ENCODE data around the gene MED25. TPM values are rescaled to one million over a fixed set of nuclear protein-coding genes. Genes with fewer than 3 reads are reported as not detected.

MED25 gene
- total and polyA plus RNA-seq, 9 of the 15 experiments (the other 6 are each of a cell fraction or from before 2014, with no cell fraction given), result 4.1 to 93.9 (median 19.3) TPM

DNA sequence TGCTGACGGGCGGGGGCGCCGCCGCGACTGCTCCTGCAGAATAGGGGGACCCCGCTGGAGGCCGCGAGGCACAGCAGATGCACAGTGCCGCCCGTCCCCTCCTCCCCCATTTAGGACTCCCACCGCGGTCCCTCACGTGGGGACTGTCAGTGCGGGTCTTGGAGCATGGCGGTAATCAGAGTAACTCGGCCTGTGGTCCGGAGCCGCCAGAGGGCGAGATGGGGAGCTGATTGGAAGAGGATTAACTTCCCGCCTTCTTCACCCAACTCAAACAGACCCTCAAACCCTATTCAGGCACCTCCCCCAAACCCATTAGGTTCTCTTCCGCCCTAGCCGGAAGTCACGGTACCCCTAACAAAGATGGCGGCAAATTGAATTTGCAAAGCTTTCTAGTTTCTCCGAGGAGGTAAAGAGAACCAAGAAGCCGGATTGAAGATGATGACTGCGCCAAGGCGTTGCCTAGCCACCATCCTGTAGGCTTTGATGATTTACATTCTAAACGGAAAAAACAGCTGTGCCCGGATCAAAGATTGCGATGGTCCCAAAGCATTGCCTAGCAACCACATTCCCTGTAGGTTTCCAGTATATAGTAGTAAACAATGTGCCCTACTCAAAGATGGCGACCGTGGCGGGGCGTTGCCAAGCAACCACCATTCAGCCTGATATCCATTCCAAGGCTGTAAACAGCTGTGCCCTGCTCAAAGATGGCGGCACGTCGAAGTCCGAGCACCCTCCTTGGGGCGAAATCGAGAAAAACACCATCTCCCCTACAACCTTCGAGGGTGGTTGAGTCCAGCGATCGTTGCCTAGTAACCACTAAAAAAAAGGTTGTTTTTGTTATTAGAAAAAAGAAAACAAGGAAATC lies 4.9 kb upstream of the MED25 start, which contains the start of gene FUZ (continued):
- TF ChIP-seq, protein P1, sequence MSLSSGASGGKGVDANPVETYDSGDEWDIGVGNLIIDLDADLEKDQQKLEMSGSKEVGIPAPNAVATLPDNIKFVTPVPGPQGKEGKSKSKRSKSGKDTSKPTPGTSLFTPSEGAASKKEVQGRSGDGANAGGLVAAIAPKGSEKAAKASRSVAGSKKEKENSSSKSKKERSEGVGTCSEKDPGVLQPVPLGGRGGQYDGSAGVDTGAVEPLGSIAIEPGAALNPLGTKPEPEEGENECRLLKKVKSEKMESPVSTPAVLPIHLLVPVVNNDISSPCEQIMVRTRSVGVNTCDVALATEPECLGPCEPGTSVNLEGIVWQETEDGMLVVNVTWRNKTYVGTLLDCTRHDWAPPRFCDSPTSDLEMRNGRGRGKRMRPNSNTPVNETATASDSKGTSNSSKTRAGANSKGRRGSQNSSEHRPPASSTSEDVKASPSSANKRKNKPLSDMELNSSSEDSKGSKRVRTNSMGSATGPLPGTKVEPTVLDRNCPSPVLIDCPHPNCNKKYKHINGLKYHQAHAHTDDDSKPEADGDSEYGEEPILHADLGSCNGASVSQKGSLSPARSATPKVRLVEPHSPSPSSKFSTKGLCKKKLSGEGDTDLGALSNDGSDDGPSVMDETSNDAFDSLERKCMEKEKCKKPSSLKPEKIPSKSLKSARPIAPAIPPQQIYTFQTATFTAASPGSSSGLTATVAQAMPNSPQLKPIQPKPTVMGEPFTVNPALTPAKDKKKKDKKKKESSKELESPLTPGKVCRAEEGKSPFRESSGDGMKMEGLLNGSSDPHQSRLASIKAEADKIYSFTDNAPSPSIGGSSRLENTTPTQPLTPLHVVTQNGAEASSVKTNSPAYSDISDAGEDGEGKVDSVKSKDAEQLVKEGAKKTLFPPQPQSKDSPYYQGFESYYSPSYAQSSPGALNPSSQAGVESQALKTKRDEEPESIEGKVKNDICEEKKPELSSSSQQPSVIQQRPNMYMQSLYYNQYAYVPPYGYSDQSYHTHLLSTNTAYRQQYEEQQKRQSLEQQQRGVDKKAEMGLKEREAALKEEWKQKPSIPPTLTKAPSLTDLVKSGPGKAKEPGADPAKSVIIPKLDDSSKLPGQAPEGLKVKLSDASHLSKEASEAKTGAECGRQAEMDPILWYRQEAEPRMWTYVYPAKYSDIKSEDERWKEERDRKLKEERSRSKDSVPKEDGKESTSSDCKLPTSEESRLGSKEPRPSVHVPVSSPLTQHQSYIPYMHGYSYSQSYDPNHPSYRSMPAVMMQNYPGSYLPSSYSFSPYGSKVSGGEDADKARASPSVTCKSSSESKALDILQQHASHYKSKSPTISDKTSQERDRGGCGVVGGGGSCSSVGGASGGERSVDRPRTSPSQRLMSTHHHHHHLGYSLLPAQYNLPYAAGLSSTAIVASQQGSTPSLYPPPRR (CRISPR knock-in tag; IDR thresholded peaks at IDR 0.05; ENCODE audit: borderline replicate concordance), result no peak
- TF ChIP-seq NONO (IDR thresholded peaks at IDR 0.05; ENCODE audit: low read depth in 2 of 2, low read length in 1 of 2), result peak in 1 of 2 experiments; percentile 93; a peak in 2 of 4 replicates
- TF ChIP-seq ERF (CRISPR knock-in tag; IDR thresholded peaks at IDR 0.05), result no peak
- no peak for TF ChIP-seq ZNF696 (CRISPR knock-in tag; conservative IDR thresholded peaks at IDR 0.05)
- TF ChIP-seq, protein P2, sequence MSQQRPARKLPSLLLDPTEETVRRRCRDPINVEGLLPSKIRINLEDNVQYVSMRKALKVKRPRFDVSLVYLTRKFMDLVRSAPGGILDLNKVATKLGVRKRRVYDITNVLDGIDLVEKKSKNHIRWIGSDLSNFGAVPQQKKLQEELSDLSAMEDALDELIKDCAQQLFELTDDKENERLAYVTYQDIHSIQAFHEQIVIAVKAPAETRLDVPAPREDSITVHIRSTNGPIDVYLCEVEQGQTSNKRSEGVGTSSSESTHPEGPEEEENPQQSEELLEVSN (IDR thresholded peaks at IDR 0.05; ENCODE audit: borderline replicate concordance in 1 of 2, extremely low read depth in 1 of 2, insufficient read depth in 1 of 2, insufficient read length in 1 of 2, low read depth in 1 of 2, low read length in 1 of 2, poor library complexity in 1 of 2, severe bottlenecking in 1 of 2), result peak; percentile 29 to 63
- peak; percentile 54; the same call in 1 of the 2 replicates for TF ChIP-seq EP400 (IDR thresholded peaks at IDR 0.05)
- TF ChIP-seq STAT5B (CRISPR knock-in tag; IDR thresholded peaks at IDR 0.05), result no peak
- TF ChIP-seq, protein P3, sequence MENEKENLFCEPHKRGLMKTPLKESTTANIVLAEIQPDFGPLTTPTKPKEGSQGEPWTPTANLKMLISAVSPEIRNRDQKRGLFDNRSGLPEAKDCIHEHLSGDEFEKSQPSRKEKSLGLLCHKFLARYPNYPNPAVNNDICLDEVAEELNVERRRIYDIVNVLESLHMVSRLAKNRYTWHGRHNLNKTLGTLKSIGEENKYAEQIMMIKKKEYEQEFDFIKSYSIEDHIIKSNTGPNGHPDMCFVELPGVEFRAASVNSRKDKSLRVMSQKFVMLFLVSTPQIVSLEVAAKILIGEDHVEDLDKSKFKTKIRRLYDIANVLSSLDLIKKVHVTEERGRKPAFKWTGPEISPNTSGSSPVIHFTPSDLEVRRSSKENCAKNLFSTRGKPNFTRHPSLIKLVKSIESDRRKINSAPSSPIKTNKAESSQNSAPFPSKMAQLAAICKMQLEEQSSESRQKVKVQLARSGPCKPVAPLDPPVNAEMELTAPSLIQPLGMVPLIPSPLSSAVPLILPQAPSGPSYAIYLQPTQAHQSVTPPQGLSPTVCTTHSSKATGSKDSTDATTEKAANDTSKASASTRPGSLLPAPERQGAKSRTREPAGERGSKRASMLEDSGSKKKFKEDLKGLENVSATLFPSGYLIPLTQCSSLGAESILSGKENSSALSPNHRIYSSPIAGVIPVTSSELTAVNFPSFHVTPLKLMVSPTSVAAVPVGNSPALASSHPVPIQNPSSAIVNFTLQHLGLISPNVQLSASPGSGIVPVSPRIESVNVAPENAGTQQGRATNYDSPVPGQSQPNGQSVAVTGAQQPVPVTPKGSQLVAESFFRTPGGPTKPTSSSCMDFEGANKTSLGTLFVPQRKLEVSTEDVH (IDR thresholded peaks at IDR 0.05; ENCODE audit: low read depth, partially characterized antibody), result peak; percentile 62
- TF ChIP-seq BACH1 (tag; IDR thresholded peaks at IDR 0.05), result peak; percentile 86; the same call in 1 of the 2 replicates
- TF ChIP-seq NFE2 (IDR thresholded peaks at IDR 0.05; ENCODE audit: low read depth), result no peak
- TF ChIP-seq, protein P4, sequence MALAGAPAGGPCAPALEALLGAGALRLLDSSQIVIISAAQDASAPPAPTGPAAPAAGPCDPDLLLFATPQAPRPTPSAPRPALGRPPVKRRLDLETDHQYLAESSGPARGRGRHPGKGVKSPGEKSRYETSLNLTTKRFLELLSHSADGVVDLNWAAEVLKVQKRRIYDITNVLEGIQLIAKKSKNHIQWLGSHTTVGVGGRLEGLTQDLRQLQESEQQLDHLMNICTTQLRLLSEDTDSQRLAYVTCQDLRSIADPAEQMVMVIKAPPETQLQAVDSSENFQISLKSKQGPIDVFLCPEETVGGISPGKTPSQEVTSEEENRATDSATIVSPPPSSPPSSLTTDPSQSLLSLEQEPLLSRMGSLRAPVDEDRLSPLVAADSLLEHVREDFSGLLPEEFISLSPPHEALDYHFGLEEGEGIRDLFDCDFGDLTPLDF (CRISPR knock-in tag; IDR thresholded peaks at IDR 0.05), result 0 out of 2 replicates have a peak, but pooled peaks have one; percentile 35
- peak; percentile 82 for TF ChIP-seq HCFC1 (IDR thresholded peaks at IDR 0.05; ENCODE audit: low read depth, low read length)
- TF ChIP-seq CSDE1 (IDR thresholded peaks at IDR 0.05), result peak; percentile 92 to 96
- TF ChIP-seq ZC3H11A (IDR thresholded peaks at IDR 0.05; ENCODE audit: low read depth, low read length), result no peak
- no peak for TF ChIP-seq ZNF134 (CRISPR knock-in tag; conservative IDR thresholded peaks at IDR 0.05)

Data from K562 (cell line).